Measurements from ENCODE around the gene ONECUT2. TPM values are rescaled to one million over a fixed set of nuclear protein-coding genes. Genes with fewer than 3 reads are reported as not detected.

ONECUT2 gene
- total and polyA plus RNA-seq, 9 of the 15 experiments (the other 6 are each of a cell fraction or from before 2014, with no cell fraction given), result 0.27 to 2.5 (median 0.83) TPM

DNA sequence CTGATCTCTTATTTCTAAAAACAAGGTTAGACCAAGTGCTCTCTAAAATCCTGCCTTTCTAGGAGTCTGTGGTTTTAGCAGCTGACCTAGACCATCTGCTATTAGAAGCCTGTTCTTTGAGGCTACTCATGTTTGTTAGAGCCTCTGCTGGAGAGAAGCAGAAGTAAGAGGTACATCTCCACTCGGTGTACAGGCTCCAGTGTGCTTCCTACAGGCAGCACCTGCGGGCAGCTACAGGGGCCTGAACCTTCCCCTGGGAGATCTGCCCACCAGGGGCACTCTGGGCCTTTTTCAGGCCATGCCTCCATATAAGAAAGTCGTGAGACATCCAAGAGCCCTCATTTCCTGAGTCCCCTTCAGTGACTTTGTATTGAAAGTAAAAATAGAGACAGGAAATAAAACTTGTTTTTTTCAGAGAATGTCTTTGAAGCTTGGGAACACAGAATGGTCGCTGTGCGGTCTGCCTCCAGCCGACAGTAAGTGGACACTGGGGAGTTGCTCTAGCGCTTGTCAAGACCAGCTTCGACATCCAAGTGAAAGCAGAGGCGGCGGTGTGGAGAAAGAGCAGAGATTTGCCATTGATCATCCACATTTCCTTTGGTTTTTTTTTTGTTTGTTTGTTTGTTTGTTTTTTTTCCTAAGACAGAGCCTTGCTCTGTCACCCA, 31.7 kb downstream of the ONECUT2 start:
- H3K27ac ChIP-seq (ENCODE audit: extremely low read depth, low read depth, low read length), result no peak overlapping the region
- no peak for FAIRE-seq

More for the DNA sequence above, 31.7 kb downstream of the ONECUT2 start:
- ATAC-seq, result peak; percentile 50; the same call in 1 of the 3 replicates
- no TSS peak for BruUV-seq (replicated peaks)
- TF ChIP-seq ZBTB9 (CRISPR knock-in tag; IDR thresholded peaks at IDR 0.05) (no peak), CTCF (IDR thresholded peaks at IDR 0.05 in 2 of 3, conservative IDR thresholded peaks at IDR 0.05 in 1 of 3; ENCODE audit: insufficient read depth in 2 of 3, low read depth in 1 of 3, low read length in 3 of 3) (0 out of 6 replicates have a peak, but pooled peaks have one; percentile 8 to 10 (median 9))
- Histone ChIP-seq H2AFZ (ENCODE audit: low read depth, low read length) (no peak overlapping the region), H3K4me2 (ENCODE audit: insufficient read depth, low read length) (no peak overlapping the region), H3K9ac (ENCODE audit: insufficient read depth in 1 of 2, low read depth in 2 of 2, low read length in 2 of 2) (no peak overlapping the region), H3K79me2 (ENCODE audit: control insufficient read depth, insufficient read depth, low read length) (no peaks in the 10 kb centered on the region), H3K4me1 (replicated peaks in 1 of 2; ENCODE audit: control insufficient read depth in 2 of 2, insufficient read depth in 2 of 2, low read length in 2 of 2) (no peaks in the 10 kb centered on the region), H4K20me1 (replicated peaks; ENCODE audit: control insufficient read depth, insufficient read depth, low read length) (no peaks in the 10 kb centered on the region), H3K9me1 (ENCODE audit: control insufficient read depth, insufficient read depth, low read length) (no peaks in the 10 kb centered on the region), H3K9me3 (replicated peaks; ENCODE audit: control insufficient read depth, insufficient read depth, low read depth, low read length) (no peaks in the 10 kb centered on the region), H3K27me3 (ENCODE audit: control insufficient read depth in 2 of 2, insufficient read depth in 2 of 2, low read length in 2 of 2) (no peaks in the 10 kb centered on the region; a peak in 1 of 5 replicates), H3K4me3 (no peak overlapping the region), H3K36me3 (ENCODE audit: control insufficient read depth, insufficient read depth, low read length) (no peaks in the 10 kb centered on the region)
- intact Hi-C loops (cut with micrococcal nuclease) (no loop called here), in situ Hi-C loops (cut with MboI) (no loop called here)
- DNase-seq (ENCODE audit: extremely low read depth in 1 of 4, low spot score in 3 of 4), result no peak
- ChIA-PET POLR2A (no interaction called here), CTCF (ENCODE audit: low intra/inter-chr PET ratio) (no interaction called here)
- whole genome bisulfite sequencing (ENCODE audit: insufficient coverage, low coverage, missing lambda C conversion rate), result 48% methylated on average over 10 of the region's 10 CpGs
